ENCODE data around the gene PSMC5. TPM values are rescaled to one million over a fixed set of nuclear protein-coding genes. Genes with fewer than 3 reads are reported as not detected.

PSMC5 gene
- total RNA-seq, 4 donors from 2014 or later: 55.0 to 87.9 (median 80.7) TPM

DNA sequence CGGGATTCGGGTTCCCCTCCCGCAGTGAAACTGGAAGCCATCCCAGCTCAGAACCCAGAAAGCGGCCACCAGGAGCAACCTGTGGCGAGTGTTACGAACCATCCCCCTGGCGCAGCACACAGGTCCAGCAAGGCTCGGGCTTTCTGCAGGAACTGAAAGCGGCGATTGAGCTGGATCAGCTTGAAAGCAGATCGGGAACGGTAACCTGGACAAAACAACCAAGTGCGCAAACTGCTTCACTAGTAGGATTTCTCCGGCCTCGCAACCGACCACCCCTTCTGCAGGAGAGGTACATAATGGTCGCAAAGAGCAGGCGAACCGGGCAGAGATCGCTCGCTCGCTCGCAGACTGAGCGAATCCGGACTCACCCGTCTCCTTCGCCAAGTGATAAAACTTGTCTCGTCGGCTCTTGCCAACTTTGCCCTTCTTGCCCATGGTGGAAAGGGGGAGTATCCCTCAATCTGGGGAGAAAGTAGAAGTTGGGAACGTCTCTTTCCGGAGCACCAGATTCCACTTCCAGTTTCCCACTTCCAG is 696 bp upstream of the PSMC5 start:
- H3K36me3 ChIP-seq: peaks cover 39 to 73% (median 56%) of the 10 kb centered on the region in 3 donors
- intact Hi-C loops (cut with DNase I): no loop called here

DNA sequence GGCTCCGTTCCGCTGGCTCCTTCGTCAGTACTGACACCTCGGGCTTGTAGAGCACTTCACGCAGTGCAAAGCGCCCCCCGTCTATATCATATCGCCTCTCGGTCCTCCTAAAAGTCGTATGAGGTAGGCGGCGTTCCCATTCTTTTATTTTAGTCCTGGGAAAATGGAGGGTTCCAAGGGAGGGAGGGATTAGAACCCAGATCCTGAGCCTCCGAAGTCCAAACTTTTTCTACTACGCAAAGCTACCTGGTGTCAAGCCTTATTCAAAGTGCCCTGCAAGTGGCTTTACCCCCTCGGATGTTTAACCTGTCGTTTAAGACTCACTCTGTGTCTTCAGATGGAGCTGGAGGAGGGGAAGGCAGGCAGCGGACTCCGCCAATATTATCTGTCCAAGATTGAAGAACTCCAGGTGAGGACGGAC is 580 bp downstream of the PSMC5 start:
- intact Hi-C loops (cut with DNase I): no loop called here
- H3K36me3 ChIP-seq: peaks cover 39 to 73% (median 56%) of the 10 kb centered on the region in 3 donors

More for the DNA sequence above, 696 bp upstream of the PSMC5 start:
- Histone ChIP-seq H3K27ac (peak overlapping the region; percentile 89 to 96 (median 92)), H3K4me1 (peaks cover 19 to 56% (median 23%) of the 10 kb centered on the region in 3 donors), H3K4me3 (peak overlapping the region; percentile 62 to 92 (median 79)), H3K27me3 (no peaks in the 10 kb centered on the region), H3K9me3 (no peaks in the 10 kb centered on the region)
- TF ChIP-seq POLR2A (IDR thresholded peaks at IDR 0.05): no peak
- TF ChIP-seq, protein P1, sequence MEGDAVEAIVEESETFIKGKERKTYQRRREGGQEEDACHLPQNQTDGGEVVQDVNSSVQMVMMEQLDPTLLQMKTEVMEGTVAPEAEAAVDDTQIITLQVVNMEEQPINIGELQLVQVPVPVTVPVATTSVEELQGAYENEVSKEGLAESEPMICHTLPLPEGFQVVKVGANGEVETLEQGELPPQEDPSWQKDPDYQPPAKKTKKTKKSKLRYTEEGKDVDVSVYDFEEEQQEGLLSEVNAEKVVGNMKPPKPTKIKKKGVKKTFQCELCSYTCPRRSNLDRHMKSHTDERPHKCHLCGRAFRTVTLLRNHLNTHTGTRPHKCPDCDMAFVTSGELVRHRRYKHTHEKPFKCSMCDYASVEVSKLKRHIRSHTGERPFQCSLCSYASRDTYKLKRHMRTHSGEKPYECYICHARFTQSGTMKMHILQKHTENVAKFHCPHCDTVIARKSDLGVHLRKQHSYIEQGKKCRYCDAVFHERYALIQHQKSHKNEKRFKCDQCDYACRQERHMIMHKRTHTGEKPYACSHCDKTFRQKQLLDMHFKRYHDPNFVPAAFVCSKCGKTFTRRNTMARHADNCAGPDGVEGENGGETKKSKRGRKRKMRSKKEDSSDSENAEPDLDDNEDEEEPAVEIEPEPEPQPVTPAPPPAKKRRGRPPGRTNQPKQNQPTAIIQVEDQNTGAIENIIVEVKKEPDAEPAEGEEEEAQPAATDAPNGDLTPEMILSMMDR (IDR thresholded peaks at IDR 0.05): peak in 1 of 6 experiments; percentile 4
- no peak for DNase-seq
- WGBS, 2 donors: 1% methylated on average over 19 to 23 of the region's 31 CpGs

DNA sequence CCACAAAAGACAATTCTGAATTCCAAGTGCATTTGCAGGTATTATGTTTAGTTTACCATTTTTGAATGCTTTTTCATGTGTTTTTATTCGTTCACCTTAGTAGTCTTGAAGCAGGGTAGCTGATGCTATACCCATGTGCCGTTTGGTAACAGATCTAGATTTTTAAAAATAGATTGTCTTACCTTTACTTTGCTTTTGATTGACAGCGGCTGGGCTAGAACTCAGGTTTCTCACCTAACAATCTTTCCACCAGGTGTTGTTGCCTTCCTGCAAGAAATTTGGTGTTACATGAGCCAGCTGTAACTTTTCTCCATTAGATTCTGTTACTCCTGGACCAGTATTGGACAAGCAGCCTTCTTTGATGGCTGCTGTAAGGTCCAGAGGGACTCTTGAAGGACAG is 1.7 kb downstream of the PSMC5 start:
- Histone ChIP-seq H3K4me3 (peak overlapping the region in 1 of 4 donors; percentile 84), H3K36me3 (peaks cover 48 to 73% (median 60%) of the 10 kb centered on the region in 3 donors), H3K27me3 (no peaks in the 10 kb centered on the region), H3K27ac (peak overlapping the region in 1 of 4 donors; percentile 91), H3K4me1 (peaks cover 19 to 62% (median 23%) of the 10 kb centered on the region in 3 donors), H3K9me3 (no peaks in the 10 kb centered on the region)
- TF ChIP-seq, protein P1 (IDR thresholded peaks at IDR 0.05): no peak
- TF ChIP-seq POLR2A (IDR thresholded peaks at IDR 0.05): no peak
- no peak for DNase-seq
- WGBS, 2 donors: 83 to 87% methylated on average over 3 of the region's 3 CpGs
- intact Hi-C loops (cut with DNase I): no loop called here

More for the DNA sequence above, 580 bp downstream of the PSMC5 start:
- no peaks in the 10 kb centered on the region for H3K27me3 ChIP-seq
- no peaks in the 10 kb centered on the region for H3K9me3 ChIP-seq
- peaks cover 19 to 57% (median 23%) of the 10 kb centered on the region in 3 donors for H3K4me1 ChIP-seq
- DNase-seq: no peak
- TF ChIP-seq, protein P1 (IDR thresholded peaks at IDR 0.05): no peak
- no peak for TF ChIP-seq POLR2A (IDR thresholded peaks at IDR 0.05)
- WGBS, 2 donors: 0 to 5% methylated on average over 8 to 9 of the region's 19 CpGs
- peak overlapping the region; percentile 62 to 92 (median 79) for H3K4me3 ChIP-seq
- H3K27ac ChIP-seq: peak overlapping the region; percentile 89 to 96 (median 92)

DNA sequence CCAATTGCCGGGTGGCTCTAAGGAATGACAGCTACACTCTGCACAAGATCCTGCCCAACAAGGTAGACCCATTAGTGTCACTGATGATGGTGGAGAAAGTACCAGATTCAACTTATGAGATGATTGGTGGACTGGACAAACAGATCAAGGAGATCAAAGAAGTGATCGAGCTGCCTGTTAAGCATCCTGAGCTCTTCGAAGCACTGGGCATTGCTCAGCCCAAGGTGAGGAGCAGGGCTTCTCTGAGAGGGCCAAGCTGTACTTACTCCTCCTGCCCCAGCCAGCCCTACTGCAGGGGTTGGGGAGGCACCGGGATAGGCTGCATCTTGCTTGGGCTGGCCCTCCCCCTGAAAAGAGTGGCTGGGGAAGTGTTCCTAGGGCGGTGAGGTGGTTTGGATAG is 3.0 kb downstream of the PSMC5 start:
- Histone ChIP-seq H3K4me1 (peaks cover 24 to 69% (median 32%) of the 10 kb centered on the region in 3 donors), H3K9me3 (no peaks in the 10 kb centered on the region), H3K36me3 (peaks cover 43 to 73% (median 59%) of the 10 kb centered on the region in 3 donors), H3K4me3 (no peak overlapping the region), H3K27me3 (no peaks in the 10 kb centered on the region), H3K27ac (peak overlapping the region in 1 of 4 donors; percentile 26)
- WGBS, 2 donors: 73 to 74% methylated on average over 2 to 5 of the region's 5 CpGs
- no peak for DNase-seq
- intact Hi-C loops (cut with DNase I): no loop called here
- TF ChIP-seq, protein P1 (IDR thresholded peaks at IDR 0.05): no peak
- TF ChIP-seq POLR2A (IDR thresholded peaks at IDR 0.05): no peak

DNA sequence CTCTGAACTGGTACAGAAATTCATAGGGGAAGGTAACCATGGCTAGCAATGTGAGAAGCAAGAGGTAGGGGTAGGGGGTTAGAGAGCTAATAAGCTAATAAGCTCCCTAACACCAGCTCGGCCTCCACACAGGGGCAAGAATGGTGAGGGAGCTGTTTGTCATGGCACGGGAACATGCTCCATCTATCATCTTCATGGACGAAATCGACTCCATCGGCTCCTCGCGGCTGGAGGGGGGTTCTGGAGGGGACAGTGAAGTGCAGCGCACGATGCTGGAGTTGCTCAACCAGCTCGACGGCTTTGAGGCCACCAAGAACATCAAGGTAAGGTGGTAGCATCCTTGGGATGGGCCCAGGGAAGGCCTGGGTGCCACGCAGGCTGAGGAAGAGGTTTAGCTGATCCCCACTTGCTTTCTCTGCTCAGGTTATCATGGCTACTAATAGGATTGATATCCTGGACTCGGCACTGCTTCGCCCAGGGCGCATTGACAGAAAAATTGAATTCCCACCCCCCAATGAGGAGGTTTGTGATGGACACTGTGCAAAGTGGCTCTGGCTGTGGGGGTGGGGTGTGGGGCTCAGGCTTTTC is 3.8 kb downstream of the PSMC5 start:
- 72 to 75% methylated on average over 8 to 11 of the region's 15 CpGs for WGBS, 2 donors
- no peak overlapping the region for H3K4me3 ChIP-seq

More for the DNA sequence above, 3.8 kb downstream of the PSMC5 start:
- no peak for TF ChIP-seq POLR2A (IDR thresholded peaks at IDR 0.05)
- TF ChIP-seq, protein P1 (IDR thresholded peaks at IDR 0.05): no peak
- Histone ChIP-seq H3K36me3 (peaks cover 41 to 73% (median 63%) of the 10 kb centered on the region in 3 donors), H3K4me1 (peaks cover 20 to 69% (median 33%) of the 10 kb centered on the region in 3 donors), H3K27ac (no peak overlapping the region), H3K27me3 (no peaks in the 10 kb centered on the region), H3K9me3 (no peaks in the 10 kb centered on the region)
- intact Hi-C loops (cut with DNase I): no loop called here
- DNase-seq: no peak
